SKM-1 (cell line): ENCODE measurements around the gene RASGRP2.
"Not testable (repeated sequence)": the region's sequence is repeated elsewhere in the genome, so short reads cannot be mapped to it uniquely, and the experiment has no call there.

Source experiments
- DNase-seq: peaks from one replicate; lab custom pipeline; 2025; ENCODE audit not compliant: unreplicated experiment; lab: John Stamatoyannopoulos, UW

RASGRP2 gene

GRCh38 chr11:64720640-64721358 lies 23.1 kb downstream of the RASGRP2 start:
- no peak for DNase-seq

DNA sequence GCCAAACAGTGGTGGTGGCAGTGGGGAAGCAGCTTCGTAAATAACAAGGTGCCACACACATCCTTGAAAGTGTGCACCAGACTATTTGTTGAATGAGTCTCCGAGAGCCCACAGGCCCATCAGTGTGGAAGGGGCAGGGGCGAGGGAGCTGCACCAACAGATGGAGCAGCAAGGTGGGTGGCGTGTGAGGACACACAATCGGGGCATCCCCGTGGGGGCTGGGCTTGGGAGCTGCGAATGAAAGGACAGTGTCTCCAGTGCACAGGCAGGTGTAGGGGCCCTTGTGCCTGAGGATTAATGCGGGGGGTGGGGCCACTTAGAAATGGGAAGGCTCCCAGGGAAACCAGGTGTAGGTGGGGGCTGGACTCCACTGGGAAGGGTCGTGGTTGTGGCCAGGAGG lies 23.8 kb downstream of the RASGRP2 start:
- no peak for DNase-seq

DNA sequence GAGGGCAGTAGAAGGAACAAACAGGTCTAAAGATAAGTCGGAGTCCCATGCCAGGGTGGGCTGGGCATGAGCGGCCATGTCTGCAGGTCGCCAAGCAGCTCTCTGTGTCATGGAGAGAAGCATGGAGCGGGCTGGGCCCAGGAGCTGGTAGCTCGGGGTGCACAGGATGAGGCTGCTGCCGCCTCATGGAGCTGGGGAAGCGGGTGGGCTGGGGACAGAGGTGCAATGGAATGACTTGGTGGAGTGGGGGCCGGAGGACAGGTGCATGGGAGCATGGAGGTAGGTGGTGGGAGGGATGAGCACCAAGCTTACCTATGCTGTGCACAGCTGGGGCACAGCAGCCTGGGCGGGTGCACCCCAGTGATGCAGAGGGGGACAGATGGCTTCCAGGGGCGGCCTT lies 24.5 kb downstream of the RASGRP2 start:
- DNase-seq = no peak

GRCh38 chr11:64718780-64719124 lies 25.2 kb downstream of the RASGRP2 start:
- no peak for DNase-seq

DNA sequence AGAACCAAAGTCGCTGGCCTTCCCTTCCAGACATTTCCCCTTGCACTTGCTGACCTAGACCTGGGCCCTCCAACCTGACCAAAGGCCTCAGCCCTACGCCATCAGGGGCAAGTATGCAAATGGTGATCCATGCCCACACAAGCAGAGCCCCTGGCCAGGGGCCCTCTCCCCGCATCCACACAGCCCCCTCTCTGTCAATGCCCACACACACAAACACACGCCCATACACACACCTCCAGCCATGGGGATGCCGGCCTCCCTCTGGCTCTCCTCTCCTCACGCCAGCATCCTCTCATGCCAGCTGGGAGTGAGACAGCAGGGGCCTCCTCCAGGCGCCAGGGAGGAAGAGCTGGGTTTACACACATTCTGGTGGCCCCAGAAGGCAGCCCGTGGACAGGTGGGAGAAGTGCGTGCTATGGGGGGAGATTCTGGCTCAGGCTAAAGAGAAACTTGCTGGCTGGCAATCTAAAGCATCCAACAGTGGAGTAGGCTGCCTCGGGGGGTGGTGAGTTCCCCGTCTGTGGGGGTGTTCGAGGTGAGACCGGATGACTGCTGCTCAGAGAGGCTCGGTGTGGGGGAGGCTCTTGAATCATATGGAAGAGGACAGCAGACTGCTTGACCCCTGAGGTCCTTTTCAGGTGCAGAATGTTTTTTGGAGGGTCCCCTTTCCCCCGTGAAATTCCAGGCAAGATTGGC lies 25.7 kb downstream of the RASGRP2 start:
- DNase-seq = no peak

DNA sequence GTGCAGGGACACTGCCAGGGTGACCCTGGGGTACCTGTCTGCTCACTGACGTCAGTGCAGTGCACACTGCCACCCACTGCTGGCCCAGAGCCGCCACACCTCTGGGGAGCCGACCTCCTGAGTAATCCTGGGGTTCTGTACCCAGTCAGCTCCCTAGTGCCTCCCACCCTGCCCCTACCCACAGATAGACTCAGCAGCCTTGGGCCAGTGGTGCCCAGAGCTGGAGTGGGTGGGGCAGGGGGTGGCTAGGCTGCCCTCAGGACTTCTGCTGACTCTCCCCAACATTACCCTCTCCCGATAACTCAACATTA lies 26.7 kb downstream of the RASGRP2 start:
- no peak for DNase-seq

- DNase-seq = no peak
Observed at GRCh38 chr11:64716473-64717267, 27.3 kb downstream of the RASGRP2 start.

- DNase-seq = no peak
Observed at GRCh38 chr11:64715756-64716472, 28.0 kb downstream of the RASGRP2 start.

DNA sequence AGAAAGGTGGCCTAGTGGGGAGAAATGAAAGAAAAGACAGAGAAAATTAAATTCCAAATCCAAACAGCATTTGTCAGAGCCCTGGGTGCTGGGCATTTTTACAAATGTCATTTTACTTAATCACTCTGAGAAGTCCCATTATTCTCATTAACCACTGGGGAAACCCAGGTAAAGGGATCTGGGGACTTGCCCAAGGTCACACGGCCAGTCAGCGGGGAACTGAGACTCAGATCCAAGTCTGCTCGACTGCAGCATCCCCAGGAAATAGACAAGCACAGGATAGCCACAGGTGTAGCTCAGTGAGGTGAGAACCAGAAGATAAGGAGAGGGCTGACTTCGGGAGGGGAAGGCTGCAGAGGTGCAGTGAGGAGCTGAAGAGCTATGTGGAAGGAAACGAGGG lies 28.8 kb downstream of the RASGRP2 start:
- no peak for DNase-seq

DNA sequence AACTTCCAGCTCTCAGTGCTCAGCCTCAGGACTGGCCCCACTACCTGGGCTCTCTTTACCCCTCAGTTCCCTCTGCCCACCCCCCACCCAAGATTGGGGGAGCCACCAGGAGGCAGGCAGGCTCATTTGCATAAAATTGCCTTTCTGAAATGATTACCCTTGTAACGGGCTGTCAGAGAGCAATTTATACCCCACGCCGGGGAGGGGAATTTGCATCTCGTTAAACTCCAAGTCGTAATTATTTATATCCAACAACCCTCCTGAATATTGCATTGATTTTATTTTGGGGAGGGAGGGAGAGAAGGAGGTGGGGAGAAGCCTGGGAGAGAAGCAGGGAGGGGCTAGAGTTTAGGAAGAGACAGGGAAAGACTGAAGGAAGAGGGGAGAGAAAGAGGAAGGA lies 29.3 kb downstream of the RASGRP2 start:
- DNase-seq = no peak

- no peak for DNase-seq
Observed at GRCh38 chr11:64713781-64714363, 30.1 kb downstream of the RASGRP2 start.

- no peak for DNase-seq
Observed at GRCh38 chr11:64713016-64713707, 30.8 kb downstream of the RASGRP2 start.

GRCh38 chr11:64712430-64713015 lies 31.4 kb downstream of the RASGRP2 start:
- DNase-seq = no peak

- no peak for DNase-seq
Observed at GRCh38 chr11:64711956-64712362, 32.0 kb downstream of the RASGRP2 start.

GRCh38 chr11:64711138-64711955 lies 32.6 kb downstream of the RASGRP2 start:
- DNase-seq = no peak

- no peak for DNase-seq
Observed at GRCh38 chr11:64710418-64711137, 33.4 kb downstream of the RASGRP2 start.

DNA sequence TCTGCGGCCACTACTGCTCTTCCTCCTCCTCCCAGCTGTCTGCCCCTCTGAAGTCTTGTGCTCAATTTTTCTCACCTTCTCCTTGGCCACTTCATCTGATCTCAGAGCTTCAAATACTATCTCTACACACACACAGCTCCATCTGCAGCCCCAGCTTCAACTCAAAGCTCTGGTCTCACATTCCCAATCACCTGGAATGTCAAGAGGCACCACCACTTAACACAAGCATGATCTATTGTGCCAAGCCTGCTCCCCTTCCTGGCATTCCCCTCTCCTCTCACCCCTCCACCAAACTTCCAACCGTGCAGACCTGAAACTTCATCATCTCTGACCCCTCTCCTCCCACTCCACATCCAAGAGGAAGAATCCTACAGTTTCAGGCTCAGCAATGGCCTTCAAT lies 38.4 kb downstream of the RASGRP2 start:
- no peak for DNase-seq

DNA sequence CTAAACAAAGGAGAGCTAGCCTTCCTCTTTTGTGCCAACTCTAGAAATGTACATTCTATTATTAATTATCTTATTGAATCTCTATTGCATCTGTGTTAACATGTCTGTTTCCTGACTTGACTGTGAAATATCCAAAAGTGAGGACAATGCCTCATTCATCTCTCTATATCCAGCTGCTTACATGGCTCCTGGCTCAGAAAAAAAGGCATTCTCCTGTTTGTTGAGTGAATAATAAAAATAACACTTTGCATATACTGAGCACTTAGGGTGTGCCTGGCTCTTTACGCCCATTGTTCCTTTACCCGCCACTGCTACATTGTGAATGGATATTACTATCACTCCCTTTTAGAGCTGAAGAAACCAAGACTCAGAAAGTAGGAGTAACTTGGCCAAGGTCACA lies 40.9 kb downstream of the RASGRP2 start:
- no peak for DNase-seq

DNA sequence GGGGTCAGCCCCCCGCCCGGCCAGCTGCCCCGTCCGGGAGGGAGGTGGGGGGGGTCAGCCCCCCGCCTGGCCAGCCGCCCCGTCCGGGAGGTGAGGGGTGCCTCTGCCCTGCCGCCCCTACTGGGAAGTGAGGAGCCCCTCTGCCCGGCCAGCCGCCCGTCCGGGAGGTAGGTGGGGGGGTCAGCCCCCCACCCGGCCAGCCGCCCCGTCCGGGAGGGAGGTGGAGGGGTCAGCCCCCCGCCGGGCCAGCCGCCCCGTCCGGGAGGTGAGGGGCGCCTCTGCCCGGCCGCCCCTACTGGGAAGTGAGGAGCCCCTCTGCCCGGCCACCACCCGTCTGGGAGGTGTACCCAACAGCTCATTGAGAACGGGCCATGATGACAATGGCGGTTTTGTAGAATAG lies 42.0 kb downstream of the RASGRP2 start:
- DNase-seq = not testable (repeated sequence)
